Hair follicular keratinocyte (primary cell): ENCODE results near the gene SMARCE1. TPM values are rescaled to one million over a fixed set of nuclear protein-coding genes. Genes with fewer than 3 reads are reported as not detected.

ENCODE experiments used
- total RNA-seq: library from RNA; depleted of rRNA; stranded (reverse); fragments of >200 nt; gene quantifications from 2 replicates; pipeline ENCODE4 v1.2.3, GENCODE V29; 2015

Gene SMARCE1
- 58.8 and 64.9 TPM in 2 replicates for total RNA-seq

DNA sequence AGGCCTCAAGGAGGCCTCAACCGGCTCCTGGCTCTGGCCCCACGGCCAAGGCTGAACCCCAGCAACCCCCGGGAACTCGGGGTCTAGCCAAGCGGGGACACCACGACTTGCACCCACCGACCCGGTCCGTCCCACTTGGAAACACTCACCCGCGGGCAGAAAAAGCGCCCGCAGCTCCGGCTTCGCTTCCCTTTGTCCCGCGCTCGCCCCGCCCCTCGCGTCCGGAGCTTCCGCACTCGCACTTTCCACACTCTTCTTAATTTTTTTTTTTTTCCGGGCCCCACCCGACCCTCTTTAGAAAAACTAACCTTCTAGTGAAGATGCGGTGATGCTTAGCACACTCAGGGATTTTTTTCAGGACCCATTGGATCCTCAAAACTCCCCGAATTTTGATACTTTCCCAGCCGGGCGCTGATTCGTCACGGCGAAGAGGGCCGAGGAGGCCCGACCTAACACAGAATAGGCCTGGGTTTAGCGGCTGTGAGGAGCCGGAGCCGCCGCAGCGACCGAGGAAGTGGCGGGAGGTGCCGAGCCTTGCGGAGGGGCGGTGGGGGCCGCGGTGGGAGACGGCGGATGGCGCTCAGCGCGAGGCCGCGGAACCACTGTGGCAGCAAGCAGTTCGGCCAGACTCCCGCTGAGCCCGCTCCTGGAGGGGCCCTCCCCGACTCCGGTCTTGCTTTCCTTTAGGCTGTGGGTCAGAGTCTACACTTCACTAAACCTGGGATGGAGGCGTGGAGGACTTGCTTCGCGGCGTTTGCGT lies at the start of gene SMARCE1:
Gene SMARCE1, minus strand, starts transcription at position 195 of the 760 bp plus-strand sequence. CDS start 2,016 bp downstream, outside the sequence.

DNA sequence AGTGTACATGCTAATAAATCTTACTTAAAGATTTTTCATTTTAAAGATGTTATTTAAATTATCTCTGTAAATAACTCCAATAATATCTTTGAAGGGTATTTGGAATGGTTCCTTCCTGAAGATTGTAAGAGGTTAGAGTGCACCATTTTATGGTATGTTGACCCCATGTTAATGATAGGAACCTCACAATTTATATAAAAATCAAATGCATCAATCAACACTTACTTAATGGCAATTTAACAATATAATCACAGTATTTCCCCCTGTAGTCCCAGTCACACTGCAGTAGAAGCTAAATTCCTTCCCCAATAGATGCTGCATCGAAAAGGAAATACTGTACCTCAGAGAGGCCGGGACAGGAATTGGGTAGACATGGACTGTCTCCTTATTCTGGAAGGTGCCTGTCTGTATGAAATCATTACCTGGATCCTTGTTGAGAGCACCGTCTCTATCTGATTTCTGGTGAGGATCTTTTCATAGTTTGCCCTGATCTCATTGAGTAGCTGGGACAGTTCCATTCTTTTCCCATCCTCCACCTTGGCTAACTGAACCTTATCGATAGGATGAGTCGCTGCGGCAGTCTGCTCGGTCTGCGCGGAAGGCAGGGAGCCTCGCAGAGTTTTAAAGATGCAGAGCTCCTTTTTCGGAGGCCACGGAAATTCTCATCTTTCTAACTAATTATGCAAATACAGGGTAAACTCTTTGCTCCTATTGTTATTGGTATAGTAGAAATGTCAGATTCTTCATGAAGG lies 17.1 kb upstream of the SMARCE1 start, which contains the start of gene KRT222:
Gene KRT222, minus strand, starts transcription at position 596 of the 752 bp plus-strand sequence. Its CDS starts 78 bp downstream, at position 518.

Other genes starting within 250 kb of the SMARCE1 start
- 35.8 and 125 TPM in 2 replicates for gene TOP2A, start 229.9 kb downstream of the SMARCE1 start, total RNA-seq
- gene IGFBP4, start 204.4 kb downstream of the SMARCE1 start, total RNA-seq: 6.4 and 15.5 TPM in 2 replicates
- gene TNS4, start 146.2 kb downstream of the SMARCE1 start, total RNA-seq: 286 and 305 TPM in 2 replicates
- not detected in 2 replicates for gene CCR7, start 82.3 kb downstream of the SMARCE1 start, total RNA-seq
- gene KRT222, start 17.4 kb upstream of the SMARCE1 start, total RNA-seq: 0.11 and 0.47 TPM in 2 replicates
- not detected in 2 replicates for gene KRT24, start 55.9 kb upstream of the SMARCE1 start, total RNA-seq
- not detected in 2 replicates for gene KRT25, start 107.5 kb upstream of the SMARCE1 start, total RNA-seq
- not detected in 2 replicates for gene KRT26, start 124.4 kb upstream of the SMARCE1 start, total RNA-seq
- not detected in 2 replicates for gene KRT27, start 134.7 kb upstream of the SMARCE1 start, total RNA-seq
- not detected in 2 replicates for gene KRT28, start 152.1 kb upstream of the SMARCE1 start, total RNA-seq
- 6.3 and 28.4 TPM in 2 replicates for gene KRT10, start 174.8 kb upstream of the SMARCE1 start, total RNA-seq
- not detected in 2 replicates for gene KRT12, start 219.4 kb upstream of the SMARCE1 start, total RNA-seq
- gene KRT20, start 237.4 kb upstream of the SMARCE1 start, total RNA-seq: not detected in 2 replicates